Choroid plexus epithelial cell (primary cell): ENCODE data around the gene CALN1.

ENCODE experiments used
- DNase-seq: peaks from one replicate; pipeline ENCODE4 v3.0.0-alpha.2; 2010; ENCODE audit warnings: low read depth
- H3K4me3 ChIP-seq: 2 replicates; pipeline ENCODE4 v1.5.1; 2011; ENCODE audit warnings: low read depth, mild to moderate bottlenecking, control low read depth, low read length, moderate library complexity
- CTCF ChIP-seq: conservative IDR thresholded peaks from 2 replicates; pipeline ENCODE4 v1.5.1; 2011; ENCODE audit warnings: low read depth, mild to moderate bottlenecking, control low read depth, inconsistent platforms, low read length, moderate library complexity

The CALN1 gene

GRCh38 chr7:71982851-71983250, 429.3 kb downstream of the CALN1 start:
- no peak for DNase-seq
- no peak for TF ChIP-seq CTCF
- no peak overlapping the region for H3K4me3 ChIP-seq

GRCh38 chr7:71976645-71977044, 435.5 kb downstream of the CALN1 start:
- no peak for DNase-seq
- no peak overlapping the region for H3K4me3 ChIP-seq
- no peak for TF ChIP-seq CTCF

- TF ChIP-seq CTCF = no peak
- no peak for DNase-seq
- H3K4me3 ChIP-seq = no peak overlapping the region
Observed at GRCh38 chr7:71974611-71975010, 437.5 kb downstream of the CALN1 start.

- TF ChIP-seq CTCF = no peak
- no peak overlapping the region for H3K4me3 ChIP-seq
- no peak for DNase-seq
Observed at GRCh38 chr7:71972534-71972933, 439.6 kb downstream of the CALN1 start.

GRCh38 chr7:71970725-71971124, 441.4 kb downstream of the CALN1 start:
- TF ChIP-seq CTCF = no peak
- no peak for DNase-seq
- no peak overlapping the region for H3K4me3 ChIP-seq

- no peak for TF ChIP-seq CTCF
- no peak for DNase-seq
- H3K4me3 ChIP-seq = no peak overlapping the region
Observed at GRCh38 chr7:71962636-71963035, 449.5 kb downstream of the CALN1 start.

- DNase-seq = no peak
- no peak overlapping the region for H3K4me3 ChIP-seq
- no peak for TF ChIP-seq CTCF
Observed at GRCh38 chr7:71961283-71961682, 450.9 kb downstream of the CALN1 start.
